Neuronal stem cell (in vitro differentiated cells): ENCODE results near the gene GJB5.
"Not testable (repeated sequence)": the region's sequence is repeated elsewhere in the genome, so short reads cannot be mapped to it uniquely, and the experiment has no call there.

Experiments
- DNase-seq: peaks from one replicate; pipeline ENCODE4 v3.0.0-alpha.2; 2013; ENCODE audit warnings: low spot score
- H2AFZ ChIP-seq: one replicate; pipeline ENCODE4 v1.6.1; 2013; ENCODE audit warnings: mild to moderate bottlenecking, low read length, inconsistent platforms
- H2AK5ac ChIP-seq: 2 replicates; pipeline ENCODE4 v1.6.1; 2013; ENCODE audit warnings: low read depth, mild to moderate bottlenecking, inconsistent platforms, low read length, moderate library complexity, mixed read lengths
- H2BK120ac ChIP-seq: 2 replicates; pipeline ENCODE4 v1.6.1; 2013; ENCODE audit warnings: low read depth, mild to moderate bottlenecking, inconsistent platforms, low read length, moderate library complexity, mixed read lengths
- H2BK12ac ChIP-seq: one replicate; pipeline ENCODE4 v1.6.1; 2013; ENCODE audit warnings: low read length, inconsistent platforms
- H2BK15ac ChIP-seq: 2 replicates; pipeline ENCODE4 v1.6.1; 2013; ENCODE audit warnings: mild to moderate bottlenecking, low read length, inconsistent platforms, mixed read lengths
- H2BK5ac ChIP-seq: one replicate; pipeline ENCODE4 v1.6.1; 2013; ENCODE audit warnings: inconsistent platforms, mild to moderate bottlenecking, low read length, moderate library complexity
- H3K14ac ChIP-seq: one replicate; pipeline ENCODE4 v1.6.1; 2013; ENCODE audit warnings: low read length, inconsistent platforms
- H3K18ac ChIP-seq: 2 replicates; pipeline ENCODE4 v1.6.1; 2013; ENCODE audit warnings: low read length, inconsistent platforms
- H3K23ac ChIP-seq: 2 replicates; pipeline ENCODE4 v1.6.1; 2013; ENCODE audit warnings: low read depth, mild to moderate bottlenecking, mixed read lengths, low read length, inconsistent platforms; ENCODE audit not compliant: poor library complexity
- H3K27ac ChIP-seq: replicated peaks from 3 replicates; pipeline ENCODE4 v1.5.1; 2013; ENCODE audit warnings: low read length, inconsistent platforms
- H3K27me3 ChIP-seq, 3 experiments: 2 replicates each; pipeline ENCODE4 v1.6.1; 2013; ENCODE audit warnings: low read length in 3 of 3, mild to moderate bottlenecking in 2 of 3, inconsistent platforms in 1 of 3, low read depth in 1 of 3, mixed read lengths in 1 of 3, moderate library complexity in 1 of 3; ENCODE audit not compliant: control insufficient read depth in 3 of 3, insufficient read depth in 3 of 3
- H3K36me3 ChIP-seq, 2 donors: replicated peaks in 1 of 2; 2 replicates each; pipeline ENCODE4 v1.6.1; 2013; ENCODE audit warnings: low read length in 2 of 2; ENCODE audit not compliant: control insufficient read depth in 2 of 2, insufficient read depth in 2 of 2
- H3K4ac ChIP-seq: 2 replicates; pipeline ENCODE4 v1.6.1; 2013; ENCODE audit warnings: inconsistent platforms, mild to moderate bottlenecking, low read length, moderate library complexity
- H3K4me1 ChIP-seq, 2 donors: 1 replicate in 1 of 2; 2 replicates in 1 of 2; pipeline ENCODE4 v1.6.1; 2013; ENCODE audit warnings: low read length in 2 of 2, low read depth in 1 of 2; ENCODE audit not compliant: control insufficient read depth in 2 of 2, insufficient read depth in 1 of 2
- H3K4me2 ChIP-seq: one replicate; pipeline ENCODE4 v1.6.1; 2013; ENCODE audit warnings: mild to moderate bottlenecking, low read length, inconsistent platforms; ENCODE audit not compliant: insufficient read depth, poor library complexity, severe bottlenecking
- H3K4me3 ChIP-seq, 2 donors: 2 replicates each; pipeline ENCODE4 v1.5.1; 2013; ENCODE audit warnings: low read length in 2 of 2, mild to moderate bottlenecking in 2 of 2, inconsistent platforms in 1 of 2, moderate library complexity in 1 of 2
- H3K79me1 ChIP-seq: one replicate; pipeline ENCODE4 v1.6.1; 2013; ENCODE audit warnings: low read depth, mild to moderate bottlenecking, inconsistent platforms, low read length, moderate library complexity
- H3K9ac ChIP-seq: one replicate; pipeline ENCODE4 v1.6.1; 2013; ENCODE audit warnings: mild to moderate bottlenecking, low read depth, low read length, inconsistent platforms; ENCODE audit not compliant: poor library complexity
- H3K9me3 ChIP-seq, 2 donors: replicated peaks in 1 of 2; 2 replicates each; pipeline versions ENCODE3 to v1.6.1; 2013; ENCODE audit warnings: low read length in 2 of 2, mild to moderate bottlenecking in 2 of 2, inconsistent platforms in 1 of 2, low read depth in 1 of 2, mixed read lengths in 1 of 2, moderate library complexity in 1 of 2; ENCODE audit not compliant: control insufficient read depth in 2 of 2, insufficient read depth in 1 of 2
- H4K8ac ChIP-seq: one replicate; pipeline ENCODE4 v1.6.1; 2013; ENCODE audit warnings: low read depth, mild to moderate bottlenecking, inconsistent platforms, low read length, moderate library complexity
- H4K91ac ChIP-seq: one replicate; pipeline ENCODE4 v1.6.1; 2013; ENCODE audit warnings: low read length, low read depth, mild to moderate bottlenecking, inconsistent platforms; ENCODE audit not compliant: poor library complexity
- WGBS, 2 donors: extraction: QIAGEN DNeasy Blood & Tissue Kit; methylation state at CpG; one replicate each; pipeline ENCODE4 v1.1.7; 2013; ENCODE audit warnings: missing lambda C conversion rate in 2 of 2, mixed read lengths in 1 of 2; ENCODE audit not compliant: insufficient read length in 2 of 2, insufficient replicate concordance in 1 of 2; ENCODE audit errors: extremely low coverage in 2 of 2; 5-methylcytosine and 5-hydroxymethylcytosine counted together

The GJB5 gene

DNA sequence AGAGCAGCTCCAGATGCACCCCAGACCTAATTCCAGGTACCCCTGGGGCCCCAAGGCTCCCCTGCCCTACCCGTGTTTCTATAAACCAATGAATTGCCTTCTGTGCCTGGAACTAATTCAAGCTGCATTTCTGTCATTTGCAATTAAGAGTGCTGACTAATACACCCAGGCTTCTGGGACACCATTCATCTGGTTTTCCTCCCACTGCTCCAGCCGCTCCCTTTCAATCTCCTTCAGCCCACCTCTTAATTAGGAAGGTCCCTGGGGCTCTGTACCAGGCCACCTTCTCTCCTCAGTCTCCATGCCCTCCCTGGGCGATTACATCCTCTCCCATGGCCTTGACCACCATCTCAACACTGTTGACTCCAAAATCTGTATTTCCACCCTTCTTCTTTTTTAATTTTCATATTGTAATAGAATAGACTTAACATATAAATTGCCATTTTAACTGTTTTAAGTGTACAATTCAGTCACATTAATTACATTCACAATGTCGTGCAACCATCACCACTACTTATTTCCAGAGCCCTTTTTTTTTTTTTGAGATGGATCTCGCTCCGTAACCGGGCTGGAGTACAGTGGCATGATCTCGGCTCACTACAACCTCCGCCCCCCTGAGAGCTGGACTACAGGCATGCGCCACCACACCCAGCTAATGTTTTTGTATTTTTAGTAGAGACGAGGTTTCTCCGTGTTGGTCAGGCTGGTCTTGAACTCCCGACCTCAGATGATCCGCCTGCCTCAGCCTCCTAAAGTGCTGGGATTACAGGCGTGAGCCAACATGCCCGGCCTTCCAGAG lies 16.9 kb downstream of the GJB5 start:
- no peak overlapping the region for H3K14ac ChIP-seq
- H3K4ac ChIP-seq: no peak overlapping the region
- no peak overlapping the region for H2BK120ac ChIP-seq
- H3K27ac ChIP-seq: no peak overlapping the region
- no peak overlapping the region for H4K91ac ChIP-seq
- peaks cover 0 to 34% (median 2%) of the 10 kb centered on the region in 3 experiments for H3K27me3 ChIP-seq
- H2AK5ac ChIP-seq: no peak overlapping the region
- WGBS, 2 donors: no CpG with 5 or more reads among the region's 16 CpGs
- no peak overlapping the region for H2BK15ac ChIP-seq
- no peak overlapping the region for H2BK12ac ChIP-seq
- H3K79me1 ChIP-seq: no peaks in the 10 kb centered on the region
- H3K9me3 ChIP-seq: no peaks in the 10 kb centered on the region
- no peaks in the 10 kb centered on the region for H3K36me3 ChIP-seq
- H3K4me1 ChIP-seq: no peaks in the 10 kb centered on the region
- H2AFZ ChIP-seq: no peak overlapping the region
- no peak overlapping the region for H2BK5ac ChIP-seq
- no peak overlapping the region for H4K8ac ChIP-seq
- no peak overlapping the region for H3K4me2 ChIP-seq
- no peak overlapping the region for H3K9ac ChIP-seq
- H3K18ac ChIP-seq: no peak overlapping the region
- H3K23ac ChIP-seq: no peak overlapping the region
- no peak overlapping the region for H3K4me3 ChIP-seq
- no peak for DNase-seq

GRCh38 chr1:34773114-34773513 lies 18.3 kb downstream of the GJB5 start:
- no CpG with 5 or more reads among the region's 4 CpGs for WGBS, 2 donors
- not testable (repeated sequence) for H2BK5ac ChIP-seq, H2BK15ac ChIP-seq, H4K91ac ChIP-seq, H2AK5ac ChIP-seq, H3K18ac ChIP-seq, H3K4me2 ChIP-seq, H3K79me1 ChIP-seq, H2BK12ac ChIP-seq, H3K14ac ChIP-seq, H3K27ac ChIP-seq, H3K4me3 ChIP-seq, H2AFZ ChIP-seq, H4K8ac ChIP-seq, H3K23ac ChIP-seq, H3K36me3 ChIP-seq, H2BK120ac ChIP-seq, H3K9me3 ChIP-seq, H3K4me1 ChIP-seq, H3K4ac ChIP-seq, DNase-seq, H3K9ac ChIP-seq
- H3K27me3 ChIP-seq: peaks cover 0 to 41% (median 2%) of the 10 kb centered on the region in 3 experiments

DNA sequence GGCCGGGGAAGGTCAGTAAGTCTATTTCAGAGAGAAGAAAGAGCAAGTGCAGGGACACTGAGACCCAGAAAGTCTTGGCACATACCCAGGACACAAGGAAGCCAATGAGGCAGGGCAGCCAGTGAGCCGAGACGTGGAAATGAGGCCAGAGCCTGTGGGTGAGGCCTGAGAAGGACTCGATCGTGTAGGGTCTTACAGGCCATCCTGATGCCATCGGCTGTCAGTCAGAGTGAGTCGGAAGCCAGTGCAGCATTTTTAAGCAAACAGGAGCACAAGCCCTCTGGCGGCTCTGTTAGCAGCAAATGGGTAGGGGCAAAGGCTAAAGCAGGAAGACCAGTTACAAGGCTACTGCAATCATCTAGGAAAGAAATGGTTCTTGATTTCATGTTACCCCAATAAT lies 20.1 kb downstream of the GJB5 start:
- H4K8ac ChIP-seq: no peak overlapping the region
- no peaks in the 10 kb centered on the region for H3K9me3 ChIP-seq
- no peak overlapping the region for H3K4me2 ChIP-seq
- no peaks in the 10 kb centered on the region for H3K36me3 ChIP-seq
- H3K9ac ChIP-seq: no peak overlapping the region
- no peak overlapping the region for H2AK5ac ChIP-seq
- H3K79me1 ChIP-seq: no peaks in the 10 kb centered on the region
- no peak overlapping the region for H3K27ac ChIP-seq
- H3K4me3 ChIP-seq: no peak overlapping the region
- no peak overlapping the region for H2AFZ ChIP-seq
- no peak for DNase-seq
- no peak overlapping the region for H2BK5ac ChIP-seq
- H2BK12ac ChIP-seq: no peak overlapping the region
- H2BK120ac ChIP-seq: no peak overlapping the region
- H3K4ac ChIP-seq: no peak overlapping the region
- H3K14ac ChIP-seq: no peak overlapping the region
- H3K4me1 ChIP-seq: no peaks in the 10 kb centered on the region
- no peak overlapping the region for H3K23ac ChIP-seq
- no peak overlapping the region for H3K18ac ChIP-seq
- no CpG with 5 or more reads among the region's 8 CpGs for WGBS, 2 donors
- no peak overlapping the region for H4K91ac ChIP-seq
- H3K27me3 ChIP-seq: peaks cover 0 to 51% (median 7%) of the 10 kb centered on the region in 3 experiments
- no peak overlapping the region for H2BK15ac ChIP-seq

DNA sequence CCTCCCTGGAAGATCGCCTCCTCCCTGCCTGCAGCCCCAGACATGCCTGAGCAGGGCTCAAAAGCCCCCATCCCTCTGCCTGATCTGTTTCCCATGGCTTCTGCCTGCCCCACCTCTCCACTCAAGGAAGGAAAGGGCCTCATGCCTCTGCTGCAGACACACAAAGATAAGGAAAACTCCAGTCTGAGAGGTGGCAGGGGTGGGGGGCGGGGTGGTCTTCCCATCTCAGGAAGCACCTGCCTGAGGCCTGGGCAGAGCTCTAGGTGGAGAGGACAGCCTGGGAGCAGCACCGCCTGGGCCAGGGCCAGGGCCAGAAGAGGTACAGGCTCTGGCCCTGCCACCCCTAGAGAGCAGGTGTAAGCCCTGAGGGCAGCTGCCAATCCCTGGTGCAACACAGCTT lies 22.1 kb downstream of the GJB5 start:
- Histone ChIP-seq H2BK120ac (no peak overlapping the region), H3K27me3 (peaks cover 9 to 71% (median 24%) of the 10 kb centered on the region in 3 experiments), H3K14ac (no peak overlapping the region), H3K27ac (no peak overlapping the region), H3K4me2 (no peak overlapping the region), H3K36me3 (no peaks in the 10 kb centered on the region), H3K18ac (no peak overlapping the region), H3K79me1 (no peaks in the 10 kb centered on the region), H3K4me3 (peak overlapping the region in 1 of 2 donors; percentile 16), H3K9me3 (no peaks in the 10 kb centered on the region), H3K23ac (no peak overlapping the region), H2BK15ac (no peak overlapping the region), H2AFZ (no peak overlapping the region), H2AK5ac (no peak overlapping the region), H3K4ac (no peak overlapping the region), H2BK12ac (no peak overlapping the region), H2BK5ac (no peak overlapping the region), H4K8ac (no peak overlapping the region), H4K91ac (no peak overlapping the region), H3K9ac (no peak overlapping the region), H3K4me1 (peaks cover 0 to 5% of the 10 kb centered on the region in 2 donors)
- WGBS, 2 donors: no CpG with 5 or more reads among the region's 3 CpGs
- DNase-seq: no peak
